K562 (cell line): ENCODE results near the gene COX7A1. TPM values are rescaled to one million over a fixed set of nuclear protein-coding genes. Genes with fewer than 3 reads are reported as not detected.

Experiments
- CBFB ChIP-seq: sonication (generic); formaldehyde crosslinking; IDR thresholded peaks from 2 replicates; pipeline ENCODE4 v1.4.0; 2020; ENCODE audit warnings: mild to moderate bottlenecking, missing genetic modification reagents
- CCNT2 ChIP-seq: IDR thresholded peaks from 2 replicates; pipeline ENCODE4 v1.6.1; 2011; ENCODE audit warnings: borderline replicate concordance, low read depth, mild to moderate bottlenecking, moderate library complexity, mixed read lengths, low read length; ENCODE audit not compliant: insufficient read length; ENCODE audit errors: extremely low read depth
- CTBP1 ChIP-seq: fragments of 450-650 bp; IDR thresholded peaks from 2 replicates; pipeline ENCODE4 v1.6.1; 2016; ENCODE audit warnings: borderline replicate concordance
- FOXM1 ChIP-seq, 2 experiments: fragments of 450-650 bp in 1 of 2; sonication (generic) in 1 of 2; formaldehyde crosslinking in 1 of 2; IDR thresholded peaks; 2 replicates each; pipeline versions ENCODE4 v1.6.1 to v1.9.0; 2017 to 2022; ENCODE audit warnings: low read depth in 2 of 2, mild to moderate bottlenecking in 2 of 2, missing genetic modification reagents in 1 of 2, moderate library complexity in 1 of 2
- JUN ChIP-seq, 2 experiments: sonication (generic) in 1 of 2; formaldehyde crosslinking in 1 of 2; IDR thresholded peaks; 2 replicates each; pipeline versions ENCODE4 v1.6.1 to v1.8.0; 2012 to 2022; ENCODE audit warnings: borderline replicate concordance in 2 of 2, mild to moderate bottlenecking in 2 of 2, improper control_type of control experiment in 1 of 2, low read depth in 1 of 2, low read length in 1 of 2, missing genetic modification reagents in 1 of 2
- KLF13 ChIP-seq: fragments of 450-650 bp; IDR thresholded peaks from 2 replicates; pipeline ENCODE4 v1.6.1; 2016; ENCODE audit warnings: missing genetic modification characterization, low read depth, mild to moderate bottlenecking, missing compliant biosample characterization, moderate library complexity, borderline replicate concordance
- MED1 ChIP-seq: sonication (generic); formaldehyde crosslinking; IDR thresholded peaks from 2 replicates; pipeline ENCODE4 v1.8.1; 2023; ENCODE audit warnings: missing genetic modification reagents, borderline replicate concordance
- MTF1 ChIP-seq: fragments of 250-450 bp; sonication (Bioruptor Pico); IDR thresholded peaks from 2 replicates; pipeline ENCODE4 v1.9.0; 2021; ENCODE audit warnings: moderate library complexity, mild to moderate bottlenecking, inconsistent platforms, borderline replicate concordance
- NRF1 ChIP-seq, 2 experiments: fragments of 450-650 bp; IDR thresholded peaks in 1 of 2; conservative IDR thresholded peaks in 1 of 2; 2 replicates each; pipeline ENCODE4 v1.6.1; 2014; ENCODE audit warnings: mild to moderate bottlenecking in 2 of 2
- PCBP1 ChIP-seq: fragments of 200-400 bp; formaldehyde crosslinking; IDR thresholded peaks from 2 replicates; pipeline ENCODE4 v1.6.1; 2018; ENCODE audit warnings: mild to moderate bottlenecking, low read depth, low read length; ENCODE audit not compliant: poor library complexity, severe bottlenecking
- SMARCC2 ChIP-seq: fragments of 450-650 bp; IDR thresholded peaks from 2 replicates; pipeline ENCODE4 v1.6.1; 2017; ENCODE audit warnings: antibody characterized with exemption, moderate library complexity, mild to moderate bottlenecking, low read depth
- TCF7L2 ChIP-seq: fragments of 150-350 bp; IDR thresholded peaks from 2 replicates; pipeline ENCODE4 v1.6.1; 2016; ENCODE audit warnings: low read depth, mild to moderate bottlenecking, low read length, moderate library complexity
- TOE1 ChIP-seq, 2 experiments: fragments of 450-650 bp in 1 of 2; sonication (generic) in 1 of 2; formaldehyde crosslinking in 1 of 2; IDR thresholded peaks; 2 replicates each; pipeline versions ENCODE4 v1.7.1 to v1.8.0; 2016 to 2022; ENCODE audit warnings: borderline replicate concordance in 2 of 2, mild to moderate bottlenecking in 2 of 2, antibody characterized with exemption in 1 of 2, inconsistent platforms in 1 of 2, low read depth in 1 of 2, missing genetic modification reagents in 1 of 2, moderate library complexity in 1 of 2
- XRCC3 ChIP-seq: fragments of 450-650 bp; IDR thresholded peaks from 2 replicates; pipeline ENCODE4 v1.6.1; 2017; ENCODE audit warnings: mild to moderate bottlenecking, moderate library complexity
- ZNF134 ChIP-seq: fragments of 250-450 bp; sonication (Bioruptor Pico); conservative IDR thresholded peaks from 2 replicates; pipeline ENCODE4 v1.4.0; 2020
- polyA plus RNA-seq, 8 experiments: library from polyadenylated mRNA; depleted of rRNA in 4 of 8; stranded (reverse) in 5 of 8; unstranded in 3 of 8; fragments of >200 nt; fragmentation: Nextera tagmentation in 2 of 8; fragmentation: Illumina TruSeq in 1 of 8; extraction: Ambion mirVana in 2 of 8; extraction: Trizol in 1 of 8; gene quantifications; 2 replicates each; pipeline versions ENCODE4 v1.2.1 to v1.2.3, GENCODE V29; 2011 to 2014; ENCODE audit warnings: inconsistent platforms in 1 of 8, missing spikeins in 1 of 8
- total RNA-seq, 7 experiments: library from RNA; depleted of rRNA in 6 of 7; stranded (reverse); fragments of >200 nt in 6 of 7; fragmentation: Illumina TruSeq in 2 of 7; extraction: Trizol in 2 of 7; gene quantifications; 2 replicates each; pipeline versions ENCODE4 v1.2.1 to v1.2.3, GENCODE V29; 2011 to 2021; ENCODE audit warnings: low replicate concordance in 1 of 7
- TF ChIP-seq, protein P1 (sequence below): fragments of 450-650 bp; IDR thresholded peaks from 2 replicates; pipeline ENCODE4 v1.7.0; 2016; ENCODE audit warnings: borderline replicate concordance
- TF ChIP-seq, protein P2 (sequence below): sonication (generic); formaldehyde crosslinking; IDR thresholded peaks from 2 replicates; pipeline ENCODE4 v1.8.1; 2023; ENCODE audit warnings: mild to moderate bottlenecking, missing genetic modification reagents

Gene COX7A1
- total and polyA plus RNA-seq, 9 of the 15 experiments (the other 6 are each of a cell fraction or from before 2014, with no cell fraction given), result 0.08 TPM; not detected in 8

- 0 out of 2 replicates have a peak, but pooled peaks have one; percentile 28 for TF ChIP-seq ZNF134 (CRISPR knock-in tag)
- TF ChIP-seq XRCC3, result no peak
- peak; percentile 92 for TF ChIP-seq CBFB (CRISPR knock-in tag)
- TF ChIP-seq MED1 (CRISPR knock-in tag), result no peak
- no peak for TF ChIP-seq PCBP1
- TF ChIP-seq, protein P1, sequence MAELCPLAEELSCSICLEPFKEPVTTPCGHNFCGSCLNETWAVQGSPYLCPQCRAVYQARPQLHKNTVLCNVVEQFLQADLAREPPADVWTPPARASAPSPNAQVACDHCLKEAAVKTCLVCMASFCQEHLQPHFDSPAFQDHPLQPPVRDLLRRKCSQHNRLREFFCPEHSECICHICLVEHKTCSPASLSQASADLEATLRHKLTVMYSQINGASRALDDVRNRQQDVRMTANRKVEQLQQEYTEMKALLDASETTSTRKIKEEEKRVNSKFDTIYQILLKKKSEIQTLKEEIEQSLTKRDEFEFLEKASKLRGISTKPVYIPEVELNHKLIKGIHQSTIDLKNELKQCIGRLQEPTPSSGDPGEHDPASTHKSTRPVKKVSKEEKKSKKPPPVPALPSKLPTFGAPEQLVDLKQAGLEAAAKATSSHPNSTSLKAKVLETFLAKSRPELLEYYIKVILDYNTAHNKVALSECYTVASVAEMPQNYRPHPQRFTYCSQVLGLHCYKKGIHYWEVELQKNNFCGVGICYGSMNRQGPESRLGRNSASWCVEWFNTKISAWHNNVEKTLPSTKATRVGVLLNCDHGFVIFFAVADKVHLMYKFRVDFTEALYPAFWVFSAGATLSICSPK, result no peak
- no peak for TF ChIP-seq SMARCC2
- no peak for TF ChIP-seq TCF7L2
- TF ChIP-seq FOXM1 (IDR thresholded peaks at IDR 0.05; ENCODE audit: low read depth), result no peak
- TF ChIP-seq FOXM1 (CRISPR knock-in tag; IDR thresholded peaks at IDR 0.05; ENCODE audit: low read depth), result no peak
- peak; percentile 63; the same call in 1 of the 2 replicates for TF ChIP-seq JUN (IDR thresholded peaks at IDR 0.05; ENCODE audit: borderline replicate concordance, low read depth, low read length)
- no peak for TF ChIP-seq JUN (CRISPR knock-in tag; IDR thresholded peaks at IDR 0.05; ENCODE audit: borderline replicate concordance)
- no peak for TF ChIP-seq MTF1 (CRISPR knock-in tag)
- TF ChIP-seq, protein P2, sequence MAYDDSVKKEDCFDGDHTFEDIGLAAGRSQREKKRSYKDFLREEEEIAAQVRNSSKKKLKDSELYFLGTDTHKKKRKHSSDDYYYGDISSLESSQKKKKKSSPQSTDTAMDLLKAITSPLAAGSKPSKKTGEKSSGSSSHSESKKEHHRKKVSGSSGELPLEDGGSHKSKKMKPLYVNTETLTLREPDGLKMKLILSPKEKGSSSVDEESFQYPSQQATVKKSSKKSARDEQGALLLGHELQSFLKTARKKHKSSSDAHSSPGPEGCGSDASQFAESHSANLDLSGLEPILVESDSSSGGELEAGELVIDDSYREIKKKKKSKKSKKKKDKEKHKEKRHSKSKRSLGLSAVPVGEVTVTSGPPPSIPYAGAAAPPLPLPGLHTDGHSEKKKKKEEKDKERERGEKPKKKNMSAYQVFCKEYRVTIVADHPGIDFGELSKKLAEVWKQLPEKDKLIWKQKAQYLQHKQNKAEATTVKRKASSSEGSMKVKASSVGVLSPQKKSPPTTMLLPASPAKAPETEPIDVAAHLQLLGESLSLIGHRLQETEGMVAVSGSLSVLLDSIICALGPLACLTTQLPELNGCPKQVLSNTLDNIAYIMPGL, result no peak
- TF ChIP-seq KLF13 (tag), result peak; percentile 98
- TF ChIP-seq NRF1 (conservative IDR thresholded peaks at IDR 0.05 in 1 of 2, IDR thresholded peaks at IDR 0.05 in 1 of 2), result peak; percentile 100
- peak; percentile 19; the same call in 1 of the 2 replicates for TF ChIP-seq CTBP1
- peak; percentile 78 for TF ChIP-seq CCNT2
- TF ChIP-seq TOE1 (IDR thresholded peaks at IDR 0.05; ENCODE audit: borderline replicate concordance), result peak; percentile 74; the same call in 1 of the 2 replicates
- no peak for TF ChIP-seq TOE1 (CRISPR knock-in tag; IDR thresholded peaks at IDR 0.05; ENCODE audit: borderline replicate concordance, low read depth)
These were observed 37.4 kb downstream of the COX7A1 start, which contains the start of gene POLR2I (continued) for GRCh38 chr19:36114721-36115452.
